GM19438 (cell line): ENCODE measurements around the gene BFSP2.
"Not testable (repeated sequence)": the region's sequence is repeated elsewhere in the genome, so short reads cannot be mapped to it uniquely, and the experiment has no call there.

Source experiments
- ATAC-seq: cut with Tn5 transposase; IDR thresholded peaks from one replicate; pipeline ENCODE4 v1.9.1; 2021; ENCODE audit warnings: low read depth; ENCODE audit not compliant: unreplicated experiment

The BFSP2 gene

DNA sequence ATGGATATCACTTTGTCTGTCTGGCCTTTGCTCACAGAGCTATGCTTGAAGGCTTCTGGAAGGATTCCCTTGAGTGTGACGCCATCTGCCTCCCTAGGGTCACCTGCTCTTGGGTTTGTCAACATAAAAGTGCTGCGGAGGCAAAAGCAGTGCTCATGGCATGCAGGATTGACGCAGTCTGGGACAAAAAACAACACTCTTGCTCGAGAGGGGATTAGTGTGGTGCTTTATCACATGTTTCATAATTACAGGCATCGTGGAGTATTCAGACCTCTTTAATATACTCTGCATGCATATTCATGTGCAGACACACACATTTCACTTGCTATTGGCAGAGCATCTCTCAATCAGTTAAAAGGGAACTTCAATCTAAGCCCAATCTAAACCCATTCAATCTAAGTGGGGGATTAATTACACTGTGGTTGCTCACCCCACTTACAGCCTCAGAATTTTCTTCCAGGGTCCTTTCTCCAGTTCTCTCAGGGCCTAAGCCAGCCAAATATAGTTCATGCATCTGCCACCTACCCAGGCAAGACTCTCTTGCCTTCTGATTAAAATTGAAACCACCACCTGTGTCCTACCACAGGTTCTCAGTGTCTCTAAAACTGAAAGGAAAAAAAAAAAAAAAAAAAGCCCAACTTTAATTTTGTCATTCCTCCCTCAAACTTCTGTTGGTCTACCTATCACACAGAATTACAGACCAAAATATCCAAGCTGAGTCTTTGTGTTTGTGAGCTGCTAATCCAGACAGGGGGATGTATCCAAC, 75.6 kb downstream of the BFSP2 start:
- peak; percentile 82 for ATAC-seq

DNA sequence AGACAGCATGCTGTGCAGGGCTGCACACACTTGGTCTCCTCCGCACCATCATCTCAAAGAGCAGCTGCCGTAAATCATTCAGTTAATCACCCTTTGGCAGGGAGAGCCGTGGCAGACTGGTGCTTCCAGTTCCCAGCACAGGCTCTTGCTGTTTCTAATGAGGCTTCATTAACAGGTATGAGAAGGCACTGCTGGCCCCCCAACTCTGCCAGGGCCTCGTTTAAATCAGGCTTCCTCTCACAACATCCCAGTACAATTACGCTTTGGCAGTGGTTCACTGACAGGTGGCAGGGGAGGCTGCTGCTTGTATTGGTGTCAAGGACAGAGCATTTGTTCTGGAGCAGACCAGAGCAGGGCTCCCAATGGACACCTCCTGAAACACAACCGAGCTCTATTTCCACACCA, 77.1 kb downstream of the BFSP2 start:
- no peak for ATAC-seq

DNA sequence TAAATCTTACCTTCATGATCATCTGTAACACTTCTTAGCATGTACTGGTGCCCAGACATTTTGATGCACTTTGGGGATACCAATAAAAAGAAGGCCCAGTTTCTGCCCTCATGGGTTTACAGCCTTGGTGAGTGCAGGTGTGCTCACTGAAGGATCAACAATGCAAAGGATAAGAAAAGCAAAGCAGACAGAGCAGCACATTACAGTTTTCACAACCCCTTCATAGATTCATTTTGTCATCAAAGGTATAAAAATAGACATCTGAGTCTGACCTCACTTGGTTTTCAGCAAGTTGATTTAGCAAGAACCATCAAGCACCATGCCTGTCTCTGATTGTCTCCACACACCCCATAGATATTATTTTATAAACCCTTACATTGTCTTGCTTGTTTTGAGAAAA, 77.6 kb downstream of the BFSP2 start:
- peak; percentile 44 for ATAC-seq

DNA sequence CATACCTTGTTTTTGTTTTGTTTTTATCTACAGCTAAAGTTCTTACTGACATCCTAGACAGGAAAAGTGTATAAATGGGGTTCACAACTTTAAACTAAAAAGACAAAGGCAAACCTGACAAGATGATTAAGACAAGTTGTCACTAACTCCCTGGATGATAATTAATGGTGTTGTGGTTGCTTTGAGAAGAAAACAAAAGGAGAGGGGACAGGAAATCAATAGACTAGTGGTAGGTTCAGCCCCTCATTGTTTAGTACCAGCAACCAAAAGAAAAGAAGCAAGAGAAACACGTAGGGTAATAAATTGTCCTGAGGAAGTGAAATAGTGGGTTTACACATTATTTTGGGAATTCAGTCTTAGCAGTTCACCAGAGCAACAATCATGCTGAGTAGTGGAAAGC, 78.8 kb downstream of the BFSP2 start:
- no peak for ATAC-seq

DNA sequence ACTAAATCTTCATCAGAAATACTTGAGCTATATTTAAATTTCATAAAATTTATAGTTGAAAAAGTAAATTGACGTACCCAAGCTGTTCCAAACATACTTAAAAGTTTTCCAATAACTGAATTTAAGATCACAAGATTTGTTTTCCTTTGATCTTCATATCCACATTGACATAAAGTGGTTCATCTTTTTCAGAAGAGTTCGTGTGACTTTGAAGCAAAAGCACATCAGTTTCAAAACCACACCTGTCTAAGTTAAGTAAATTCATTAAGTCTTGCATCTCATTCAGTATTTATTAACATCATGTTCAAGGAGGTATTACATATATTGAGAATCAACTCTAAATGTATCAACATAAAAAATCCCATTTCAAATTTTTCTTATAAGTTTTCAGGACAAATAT, 79.5 kb downstream of the BFSP2 start:
- no peak for ATAC-seq

DNA sequence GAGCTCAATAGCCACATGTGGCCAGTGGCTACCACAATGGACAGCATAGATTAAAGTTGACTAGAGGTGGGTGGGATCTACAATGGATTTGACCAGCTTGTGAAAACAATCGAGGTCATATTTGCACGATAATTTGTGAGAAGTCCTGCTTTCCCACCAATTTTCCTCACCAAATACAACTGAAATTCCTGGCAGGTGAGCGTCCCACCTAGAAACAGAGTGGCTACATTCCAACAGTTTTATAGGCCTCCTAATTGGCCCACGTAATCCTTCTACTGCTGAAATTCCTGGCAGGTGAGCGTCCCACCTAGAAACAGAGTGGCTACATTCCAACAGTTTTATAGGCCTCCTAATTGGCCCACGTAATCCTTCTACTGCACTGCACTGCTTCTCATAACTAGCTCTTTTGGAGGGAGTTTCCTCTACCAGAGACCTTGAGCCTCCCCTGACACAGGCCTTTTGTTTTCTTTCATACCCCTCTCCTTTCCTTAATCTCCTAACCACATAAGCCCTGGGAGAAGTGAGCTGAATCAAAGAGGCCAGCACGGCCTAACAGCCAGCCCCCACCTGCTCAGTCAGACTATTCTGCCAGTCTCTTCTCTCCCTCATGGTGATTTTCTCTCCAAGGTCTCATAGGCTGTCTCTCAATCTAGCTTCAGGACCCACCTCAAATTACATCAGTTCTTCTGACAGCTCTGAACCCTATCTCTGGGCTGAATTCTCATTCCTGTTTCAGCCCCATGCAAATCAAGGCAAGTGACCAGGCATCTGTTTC, 80.2 kb downstream of the BFSP2 start:
- no peak for ATAC-seq

DNA sequence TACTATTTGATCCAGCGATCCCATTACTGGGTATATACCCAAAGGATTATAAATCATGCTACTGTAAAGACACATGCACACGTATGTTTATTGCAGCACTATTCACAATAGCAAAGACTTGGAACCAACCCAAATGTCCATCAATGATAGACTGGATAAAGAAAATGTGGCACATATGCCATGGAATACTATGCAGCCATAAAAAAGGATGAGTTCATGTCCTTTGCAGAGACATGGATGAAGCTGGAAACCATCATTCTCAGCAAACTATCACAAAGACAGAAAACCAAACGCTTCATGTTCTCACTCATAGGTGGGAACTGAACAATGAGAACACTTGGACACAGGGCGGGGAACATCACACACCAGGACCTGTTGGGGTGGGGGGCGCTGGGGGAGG, 82.6 kb downstream of the BFSP2 start:
- not testable (repeated sequence) for ATAC-seq

DNA sequence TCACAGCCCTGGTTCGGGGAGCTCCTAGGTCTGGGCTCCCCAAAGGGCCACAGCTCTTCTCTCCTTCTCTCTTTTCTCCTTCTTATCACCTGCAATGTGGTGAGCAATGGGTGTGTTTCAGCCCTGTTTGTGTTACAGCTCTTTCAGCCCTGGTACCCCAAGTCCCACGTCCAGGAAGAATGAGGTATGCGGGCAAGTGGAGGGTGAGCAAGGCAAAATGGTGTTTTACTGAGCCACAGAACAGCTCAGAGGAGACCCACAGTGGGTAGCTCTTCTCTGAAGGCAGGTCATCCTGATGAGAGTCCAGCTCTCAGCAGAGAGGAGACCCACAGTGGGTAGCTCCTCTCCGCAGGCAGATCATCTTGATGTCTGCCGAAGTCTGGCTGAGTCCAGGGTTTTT, 86.8 kb downstream of the BFSP2 start:
- ATAC-seq = no peak

DNA sequence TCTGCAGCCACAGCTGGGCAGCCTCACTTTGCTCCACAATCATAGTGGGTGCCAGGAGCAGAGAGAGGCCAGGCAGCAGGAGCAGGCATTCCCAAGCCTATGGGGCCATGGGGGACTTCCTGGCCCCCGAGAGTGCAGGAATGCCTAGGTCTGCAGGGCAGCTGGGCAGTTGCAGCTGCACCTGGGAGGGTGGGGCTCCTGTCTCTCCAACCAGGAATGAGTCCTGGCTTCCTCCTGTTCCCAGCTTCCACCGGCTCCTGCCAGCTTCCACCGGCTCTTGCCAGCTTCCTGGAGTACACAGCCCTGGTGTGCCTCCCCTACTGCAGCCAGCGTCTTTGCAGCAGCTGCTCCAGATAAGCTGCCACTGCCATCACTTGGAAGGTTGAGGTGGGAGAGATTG, 87.3 kb downstream of the BFSP2 start:
- no peak for ATAC-seq

DNA sequence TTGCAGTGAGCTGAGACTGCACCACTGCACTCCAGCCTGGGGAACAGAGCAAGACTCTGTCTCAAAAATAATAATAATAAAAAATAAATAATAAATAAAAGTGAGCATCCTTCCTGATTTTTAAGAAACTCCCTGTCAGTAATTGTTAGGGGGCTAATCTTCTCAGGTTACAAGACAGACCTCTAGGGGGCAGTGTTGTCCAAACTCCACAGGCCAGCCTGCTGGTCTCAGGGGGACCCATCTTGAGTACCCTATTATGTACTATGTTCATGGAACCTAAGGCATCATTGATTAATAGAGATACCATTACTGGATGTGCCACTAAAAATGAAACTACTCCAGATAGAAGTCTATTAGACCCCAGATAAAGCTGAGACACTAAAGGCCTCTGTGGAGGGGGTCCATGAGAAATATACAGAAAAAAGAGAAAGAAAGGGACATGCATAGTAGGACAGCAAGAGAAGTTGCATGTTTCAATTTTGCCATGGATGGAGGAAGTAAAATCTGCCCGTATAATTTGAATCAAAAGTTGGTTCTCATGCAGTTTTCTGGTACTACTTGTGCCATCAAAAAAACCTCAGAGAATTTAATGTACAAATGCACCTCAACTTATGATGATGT, 88.2 kb downstream of the BFSP2 start:
- ATAC-seq = no peak

DNA sequence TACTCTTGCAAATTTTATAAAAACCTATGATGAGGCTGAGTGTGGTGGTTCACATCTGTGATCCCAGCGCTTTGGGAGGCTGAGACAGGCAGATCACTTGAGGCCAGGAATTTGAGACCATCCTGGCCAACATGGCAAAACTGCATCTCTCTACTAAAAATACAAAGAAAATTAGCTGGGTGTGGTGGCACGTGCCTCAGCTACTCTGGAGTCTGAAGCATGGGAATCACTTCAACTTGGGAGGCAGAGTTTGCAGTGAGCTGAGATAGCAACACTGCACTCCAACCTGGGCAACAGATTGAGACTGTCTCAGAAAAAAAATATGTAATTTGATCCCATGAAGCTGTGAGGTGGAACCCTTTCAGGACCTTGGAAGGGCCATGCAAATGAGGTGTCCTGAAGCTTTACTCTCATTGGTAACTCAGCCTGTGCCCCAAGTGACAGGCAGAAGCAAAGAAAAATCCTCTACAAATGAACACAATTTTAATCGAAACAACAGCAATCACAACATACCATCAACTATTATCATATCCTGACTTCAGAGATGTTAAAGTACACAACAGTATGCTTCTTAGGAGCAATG, 89.0 kb downstream of the BFSP2 start:
- ATAC-seq = no peak

DNA sequence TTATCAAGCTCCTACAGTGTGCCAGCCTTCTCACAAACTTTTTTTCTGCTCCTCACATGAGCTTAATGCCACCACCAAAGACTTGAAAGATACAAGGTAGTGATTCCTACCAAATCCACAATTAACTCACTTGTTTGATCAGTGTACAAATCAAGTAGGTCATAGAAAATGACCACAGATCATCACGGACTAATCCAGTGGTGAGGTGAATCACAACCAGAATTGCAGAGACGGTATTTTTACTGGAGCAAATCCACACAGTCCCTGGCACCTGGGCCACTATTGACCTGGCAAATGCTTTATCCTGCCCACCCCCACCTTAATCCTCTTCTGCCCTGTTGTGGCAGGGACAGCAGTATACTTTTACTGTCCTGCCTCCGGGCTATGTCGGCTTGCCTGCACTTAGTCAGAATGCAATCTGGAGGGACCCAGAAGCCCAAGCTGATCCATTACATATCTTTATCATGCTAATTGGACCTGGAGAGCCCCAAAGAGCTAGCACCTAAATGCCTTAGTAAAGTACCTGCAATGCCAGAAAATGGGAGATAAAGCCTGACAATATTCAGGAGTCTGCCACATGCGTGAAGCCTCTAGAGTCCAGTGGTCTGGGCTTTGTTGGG, 89.7 kb downstream of the BFSP2 start:
- no peak for ATAC-seq

DNA sequence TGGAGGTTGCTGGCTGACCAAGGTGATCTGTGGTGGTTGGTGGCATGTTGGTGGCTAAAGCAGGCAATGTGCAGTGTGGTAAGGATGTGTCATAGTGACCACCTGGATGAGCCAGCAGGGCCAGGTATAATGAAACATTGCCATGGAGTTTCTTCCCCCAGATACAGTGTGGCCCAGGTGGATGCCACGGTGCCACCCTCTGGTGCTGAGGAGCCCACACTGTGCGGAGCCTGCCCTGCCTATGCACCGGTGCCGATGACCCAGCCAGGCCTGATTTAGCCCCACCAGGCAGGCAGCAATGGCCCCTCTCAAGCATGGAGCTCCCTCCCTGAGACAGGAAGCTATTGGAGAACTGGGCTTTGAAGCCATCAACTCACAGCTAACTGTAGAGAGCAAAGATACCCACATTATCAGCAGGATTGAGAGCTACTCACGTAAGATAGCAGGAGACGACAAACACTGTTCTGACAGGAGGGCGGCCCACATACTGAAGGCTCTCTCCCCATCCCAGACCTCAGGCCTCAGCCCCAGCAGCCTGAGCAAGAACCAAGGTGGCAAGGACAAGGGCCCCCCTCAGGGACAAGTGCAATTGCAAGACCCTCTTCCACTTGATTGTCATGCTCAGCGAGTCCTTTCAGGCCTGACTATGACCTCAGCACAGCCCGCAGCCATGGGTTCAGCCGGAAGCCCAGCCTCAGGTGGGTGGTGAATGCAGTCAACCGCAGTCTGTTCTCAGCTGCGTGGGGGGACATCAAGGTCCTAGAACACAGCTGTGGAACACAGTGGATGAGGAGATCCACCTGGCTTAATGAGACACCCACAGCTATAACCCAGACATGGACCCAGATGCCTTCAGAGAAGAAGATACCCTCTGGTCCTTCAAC, 90.9 kb downstream of the BFSP2 start:
- ATAC-seq = peak; percentile 85

DNA sequence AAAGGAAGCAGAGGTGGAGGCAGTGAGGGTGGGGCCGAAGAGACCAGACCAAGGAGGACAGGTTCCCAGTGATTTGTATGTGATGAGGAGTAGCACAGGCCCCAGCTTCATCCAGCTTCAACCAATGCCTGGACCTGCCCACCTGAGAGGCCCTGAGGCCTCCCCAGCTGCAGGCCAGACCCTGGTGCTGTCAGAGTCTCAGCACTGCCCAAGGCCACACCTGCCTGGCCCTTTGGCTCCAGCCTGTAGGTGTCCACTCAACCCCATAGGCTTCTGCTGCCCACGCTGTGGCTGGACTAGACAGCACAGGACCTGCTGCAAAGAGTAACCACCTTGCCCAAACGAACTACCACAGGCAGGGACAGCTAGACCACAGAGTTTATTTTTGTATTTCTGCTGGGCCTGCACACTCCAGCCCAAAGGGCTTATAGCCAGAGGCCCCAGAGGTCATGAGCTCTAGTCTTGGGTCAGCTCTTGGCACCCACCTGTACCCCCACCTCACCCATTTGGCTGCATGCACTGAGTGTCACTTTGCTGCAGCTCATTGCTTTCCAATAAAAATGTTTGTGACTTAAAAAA, 91.7 kb downstream of the BFSP2 start:
- peak; percentile 21 for ATAC-seq

DNA sequence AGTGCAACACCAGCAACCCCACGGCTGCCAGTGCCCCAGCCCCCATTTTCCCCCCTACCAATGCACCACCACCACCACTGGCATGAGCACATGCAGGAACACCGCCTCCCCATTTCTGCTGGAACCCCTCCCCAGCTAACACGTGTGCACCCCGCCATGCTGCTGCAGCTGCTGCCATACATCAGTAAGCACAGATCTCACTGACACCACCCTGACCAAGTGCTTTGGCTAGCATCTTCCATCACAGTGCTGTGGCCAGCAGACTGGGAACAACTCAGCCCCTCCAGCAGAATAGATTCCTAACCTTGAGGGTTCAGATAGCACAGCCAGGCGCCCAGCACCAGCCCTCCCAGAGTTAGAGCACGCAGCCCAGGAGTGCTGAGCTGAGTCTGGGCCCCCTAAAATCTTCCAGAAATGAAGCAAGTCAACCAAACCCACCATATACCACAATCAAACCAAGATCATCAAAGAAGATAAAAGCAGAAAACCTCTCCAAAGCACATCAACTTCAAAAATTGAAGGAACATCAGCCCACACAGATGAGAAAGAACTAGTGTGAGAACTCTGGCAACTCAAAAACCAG, 92.4 kb downstream of the BFSP2 start:
- no peak for ATAC-seq

DNA sequence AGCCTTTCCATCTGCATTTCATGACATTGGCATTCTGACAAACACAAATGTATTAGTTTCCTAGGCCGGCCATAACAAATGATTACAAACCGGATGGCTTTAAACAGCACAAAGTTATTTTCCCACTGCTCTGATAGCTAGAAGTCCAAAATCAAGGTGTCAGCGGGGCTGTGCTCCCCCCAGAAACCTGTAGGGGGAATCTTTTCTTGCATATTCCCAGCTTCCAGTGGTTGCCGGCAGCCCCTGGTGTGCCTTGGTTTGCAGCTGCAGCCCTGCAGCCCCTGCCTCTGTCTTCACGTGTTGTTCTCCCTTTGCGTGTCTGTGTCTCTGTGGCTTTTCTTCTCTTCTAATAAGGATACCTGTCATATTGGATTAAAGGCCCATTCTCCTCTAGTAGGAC, 94.6 kb downstream of the BFSP2 start:
- no peak for ATAC-seq

DNA sequence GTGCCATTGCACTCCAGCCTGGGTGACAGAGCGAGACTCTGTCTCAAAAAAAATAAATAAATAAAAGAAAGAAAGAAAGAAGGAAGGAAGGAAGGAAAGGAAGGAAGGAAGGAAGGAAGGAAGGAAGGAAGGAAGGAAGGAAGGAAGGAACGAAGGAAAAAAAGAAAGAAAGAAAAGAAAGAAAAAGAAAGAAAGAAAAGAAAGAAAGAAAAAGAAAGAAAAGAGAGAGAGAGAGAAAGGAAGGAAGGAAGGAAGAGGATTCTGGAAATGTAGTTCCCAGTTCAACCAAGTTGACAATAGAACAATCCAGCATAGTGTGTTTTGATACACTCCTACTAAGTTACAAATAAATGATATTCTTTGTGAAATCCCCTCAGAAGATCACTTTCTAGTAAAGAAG, 102.7 kb downstream of the BFSP2 start:
- not testable (repeated sequence) for ATAC-seq

DNA sequence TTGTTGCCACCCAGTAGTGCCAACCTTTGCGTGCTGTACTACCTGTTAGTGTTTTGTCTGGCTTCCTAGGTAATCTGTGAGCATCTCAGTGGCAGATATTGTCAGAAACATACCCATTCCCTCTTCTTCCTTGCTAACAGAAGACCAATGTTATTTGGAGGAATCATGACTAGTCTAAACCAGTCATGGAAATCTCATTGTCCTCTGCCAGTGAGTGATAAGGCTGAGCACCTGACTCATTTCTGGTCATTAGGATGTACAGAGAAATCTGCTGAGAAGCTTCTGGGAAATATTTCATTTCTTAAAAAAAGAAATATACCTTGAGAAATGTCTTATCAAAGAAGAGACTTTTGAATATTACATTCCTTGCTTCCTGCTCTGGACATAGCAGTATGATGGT, 103.6 kb downstream of the BFSP2 start:
- no peak for ATAC-seq

DNA sequence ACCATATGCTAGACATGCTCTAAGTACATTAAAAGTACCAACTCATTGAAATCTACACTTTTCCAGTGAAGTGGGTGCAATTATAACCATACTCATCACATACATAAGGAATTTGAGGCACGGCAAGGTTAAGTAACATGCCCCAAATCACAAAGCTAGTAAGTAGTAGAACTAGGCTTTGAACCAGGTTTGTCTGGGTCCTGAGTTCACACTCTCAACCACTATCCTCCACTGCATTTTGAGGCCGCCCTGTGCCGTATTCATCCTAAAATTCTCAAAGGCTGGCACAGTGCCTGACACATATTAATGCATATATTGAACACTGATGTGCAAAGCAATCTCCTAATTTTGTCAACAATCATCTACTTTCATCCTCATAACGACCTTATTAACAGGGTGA, 104.9 kb downstream of the BFSP2 start:
- no peak for ATAC-seq
